Esophagus (tissue), 2 donors: ENCODE results near the gene CDK5RAP2. TPM values are rescaled to one million over a fixed set of nuclear protein-coding genes. Genes with fewer than 3 reads are reported as not detected.

Source experiments
- H3K27ac ChIP-seq, 2 donors: one replicate each; pipeline ENCODE4 v1.5.1; 2013; ENCODE audit warnings: low read depth in 2 of 2, mild to moderate bottlenecking in 2 of 2, inconsistent platforms in 1 of 2, low read length in 1 of 2, moderate library complexity in 1 of 2
- H3K27me3 ChIP-seq, 2 donors: one replicate each; pipeline ENCODE4 v1.6.1; 2013; ENCODE audit warnings: low read length in 2 of 2, control low read depth in 1 of 2, mild to moderate bottlenecking in 1 of 2; ENCODE audit not compliant: insufficient read depth in 2 of 2, control insufficient read depth in 1 of 2
- H3K36me3 ChIP-seq, 2 donors: one replicate each; pipeline ENCODE4 v1.6.1; 2013; ENCODE audit warnings: low read length in 1 of 2; ENCODE audit not compliant: control insufficient read depth in 2 of 2, insufficient read depth in 2 of 2
- H3K4me1 ChIP-seq, 2 donors: one replicate each; pipeline ENCODE4 v1.6.1; 2013; ENCODE audit warnings: low read length in 1 of 2; ENCODE audit not compliant: control insufficient read depth in 2 of 2, insufficient read depth in 2 of 2
- H3K4me3 ChIP-seq, 2 donors: one replicate each; pipeline ENCODE4 v1.5.1; 2013; ENCODE audit warnings: low read length in 2 of 2, mild to moderate bottlenecking in 2 of 2, low read depth in 1 of 2, moderate library complexity in 1 of 2
- H3K9me3 ChIP-seq, 2 donors: one replicate each; pipeline ENCODE4 v1.6.1; 2013; ENCODE audit warnings: mild to moderate bottlenecking in 2 of 2, low read depth in 1 of 2, low read length in 1 of 2, moderate library complexity in 1 of 2; ENCODE audit not compliant: control insufficient read depth in 2 of 2, insufficient read depth in 1 of 2
- WGBS, 2 donors: extraction: QIAGEN DNeasy Blood & Tissue Kit; methylation state at CpG; one replicate each; pipeline ENCODE4 v1.1.7; 2013; 5-methylcytosine and 5-hydroxymethylcytosine counted together
- polyA plus RNA-seq, 2 donors: library from polyadenylated mRNA; stranded (reverse); fragments of 200-250 nt; gene quantifications; one replicate each; pipeline ENCODE4 v1.2.3, GENCODE V29; 2013
- donor health status: healthy with polysubstance abuse.
- donor health status: Bipolar disorder and iron deficiency.

Gene CDK5RAP2
- polyA plus RNA-seq, 2 donors: 18.6 to 20.4 TPM

GRCh38 chr9:120410925-120411501 lies 169.0 kb downstream of the CDK5RAP2 start:
- H3K4me3 ChIP-seq: no peak overlapping the region
- WGBS, 2 donors: 75 to 82% methylated on average over 3 of the region's 3 CpGs
- H3K27me3 ChIP-seq: no peaks in the 10 kb centered on the region
- H3K27ac ChIP-seq: no peak overlapping the region
- H3K36me3 ChIP-seq: peaks cover 16 to 44% of the 10 kb centered on the region in 2 donors
- H3K9me3 ChIP-seq: no peaks in the 10 kb centered on the region
- no peaks in the 10 kb centered on the region for H3K4me1 ChIP-seq

GRCh38 chr9:120408680-120409258 lies 171.2 kb downstream of the CDK5RAP2 start:
- H3K9me3 ChIP-seq: no peaks in the 10 kb centered on the region
- H3K27ac ChIP-seq: no peak overlapping the region
- 96 to 97% methylated on average over 14 of the region's 14 CpGs for WGBS, 2 donors
- H3K4me3 ChIP-seq: no peak overlapping the region
- no peaks in the 10 kb centered on the region for H3K27me3 ChIP-seq
- no peaks in the 10 kb centered on the region for H3K4me1 ChIP-seq
- peaks cover 21 to 53% of the 10 kb centered on the region in 2 donors for H3K36me3 ChIP-seq

- H3K27ac ChIP-seq: no peak overlapping the region
- no peak overlapping the region for H3K4me3 ChIP-seq
- H3K27me3 ChIP-seq: no peaks in the 10 kb centered on the region
- no peaks in the 10 kb centered on the region for H3K4me1 ChIP-seq
- 98 to 99% methylated on average over 2 of the region's 2 CpGs for WGBS, 2 donors
- H3K36me3 ChIP-seq: peaks cover 27 to 59% of the 10 kb centered on the region in 2 donors
- H3K9me3 ChIP-seq: no peaks in the 10 kb centered on the region
These were observed 174.1 kb downstream of the CDK5RAP2 start for GRCh38 chr9:120405860-120406259.

DNA sequence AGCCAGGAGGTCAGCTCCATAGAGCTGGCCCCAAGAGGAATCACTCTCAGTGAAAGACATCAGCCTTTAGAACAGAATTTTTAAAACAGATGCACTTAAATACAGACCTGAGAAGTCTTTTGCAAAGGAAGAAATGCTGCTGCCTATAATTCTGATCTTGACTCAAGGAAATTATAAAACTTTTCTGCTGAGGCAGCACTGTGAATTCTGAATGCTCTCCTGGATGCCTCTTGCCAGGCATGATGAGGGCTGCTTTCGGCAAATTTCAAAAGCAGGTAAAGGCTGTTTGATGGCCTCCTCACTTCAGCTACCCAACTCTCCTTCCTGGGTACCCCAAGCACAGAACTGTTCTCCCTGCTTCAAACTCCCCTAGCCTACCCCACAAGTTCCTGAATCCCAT lies 174.8 kb downstream of the CDK5RAP2 start:
- no peaks in the 10 kb centered on the region for H3K27me3 ChIP-seq
- peaks cover 27 to 59% of the 10 kb centered on the region in 2 donors for H3K36me3 ChIP-seq
- no peak overlapping the region for H3K27ac ChIP-seq
- no peaks in the 10 kb centered on the region for H3K4me1 ChIP-seq
- H3K4me3 ChIP-seq: no peak overlapping the region
- H3K9me3 ChIP-seq: no peaks in the 10 kb centered on the region
- 99 to 100% methylated on average over 1 of the region's 1 CpG for WGBS, 2 donors

DNA sequence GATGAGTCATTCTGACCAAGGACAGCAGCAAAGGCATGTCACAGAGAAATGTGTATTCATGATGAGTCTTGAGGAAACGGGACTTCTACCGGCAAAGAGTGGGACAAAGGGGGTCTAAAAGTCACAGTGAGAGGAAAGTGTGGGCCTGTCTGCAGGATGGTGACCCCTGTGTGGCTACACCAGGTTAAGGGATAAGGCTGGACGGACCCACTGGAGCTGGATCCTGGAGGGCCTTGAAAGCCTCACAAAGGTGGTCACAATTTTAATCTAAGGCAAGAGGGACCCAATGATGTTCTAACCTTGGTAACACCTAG lies 176.5 kb downstream of the CDK5RAP2 start:
- Histone ChIP-seq H3K9me3 (no peaks in the 10 kb centered on the region), H3K27me3 (no peaks in the 10 kb centered on the region), H3K4me3 (no peak overlapping the region), H3K27ac (peak overlapping the region in 1 of 2 donors; percentile 51), H3K4me1 (no peaks in the 10 kb centered on the region), H3K36me3 (peaks cover 26 to 57% of the 10 kb centered on the region in 2 donors)
- 60 to 75% methylated on average over 3 of the region's 3 CpGs for WGBS, 2 donors

GRCh38 chr9:120402741-120403542 lies 177.0 kb downstream of the CDK5RAP2 start:
- H3K36me3 ChIP-seq: peaks cover 26 to 51% of the 10 kb centered on the region in 2 donors
- H3K4me1 ChIP-seq: no peaks in the 10 kb centered on the region
- no peaks in the 10 kb centered on the region for H3K9me3 ChIP-seq
- no peak overlapping the region for H3K4me3 ChIP-seq
- 89 to 90% methylated on average over 13 of the region's 13 CpGs for whole genome bisulfite sequencing, 2 donors
- H3K27ac ChIP-seq: no peak overlapping the region
- H3K27me3 ChIP-seq: no peaks in the 10 kb centered on the region

DNA sequence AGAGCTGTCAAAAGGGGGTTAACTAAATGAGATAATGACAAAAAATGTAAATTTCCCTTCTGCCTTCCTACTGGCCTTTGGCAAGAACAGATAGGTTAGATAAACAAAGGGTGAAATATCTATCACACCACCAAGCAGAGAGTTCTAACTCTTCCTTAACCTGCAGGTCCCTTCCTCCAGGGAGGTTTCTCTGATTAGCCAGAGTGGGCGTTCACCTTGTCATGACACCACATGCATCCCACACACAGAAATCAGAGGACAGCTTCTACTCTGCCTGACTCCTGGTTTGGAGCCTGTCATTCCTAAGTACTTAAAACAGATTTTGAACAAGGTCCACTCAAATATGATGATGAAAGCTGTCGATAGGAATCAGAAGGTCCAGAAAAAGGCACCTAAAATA lies 180.0 kb downstream of the CDK5RAP2 start:
- Histone ChIP-seq H3K27ac (no peak overlapping the region), H3K36me3 (peaks cover 21 to 41% of the 10 kb centered on the region in 2 donors), H3K9me3 (no peaks in the 10 kb centered on the region), H3K4me1 (no peaks in the 10 kb centered on the region), H3K4me3 (no peak overlapping the region), H3K27me3 (no peaks in the 10 kb centered on the region)
- WGBS, 2 donors: 94 to 98% methylated on average over 2 of the region's 2 CpGs

DNA sequence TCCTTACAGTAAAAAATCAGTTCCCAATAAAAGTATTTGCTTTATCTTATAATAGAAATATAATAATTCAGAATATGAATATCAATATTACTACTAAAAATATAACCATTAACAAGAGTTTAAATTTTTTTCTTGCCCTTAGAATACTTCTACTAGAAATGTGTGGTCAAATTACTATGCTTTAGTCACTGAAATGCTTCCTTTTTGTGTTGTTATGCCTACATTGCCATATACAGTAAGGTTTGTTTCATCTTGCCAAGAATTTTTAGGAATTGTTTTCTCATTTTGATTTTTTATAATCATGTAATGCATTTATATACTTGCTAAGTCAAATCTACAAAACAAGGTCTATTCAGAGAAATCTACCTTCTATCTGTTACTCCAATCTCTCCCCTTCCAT lies 181.7 kb downstream of the CDK5RAP2 start:
- peaks cover 27 to 35% of the 10 kb centered on the region in 2 donors for H3K36me3 ChIP-seq
- no peaks in the 10 kb centered on the region for H3K9me3 ChIP-seq
- no peak overlapping the region for H3K4me3 ChIP-seq
- H3K27ac ChIP-seq: no peak overlapping the region
- H3K4me1 ChIP-seq: no peaks in the 10 kb centered on the region
- H3K27me3 ChIP-seq: no peaks in the 10 kb centered on the region

- H3K27me3 ChIP-seq: no peaks in the 10 kb centered on the region
- 100% methylated on average over 1 of the region's 1 CpG for WGBS, 2 donors
- no peak overlapping the region for H3K4me3 ChIP-seq
- no peak overlapping the region for H3K27ac ChIP-seq
- H3K36me3 ChIP-seq: peaks cover 23 to 36% of the 10 kb centered on the region in 2 donors
- no peaks in the 10 kb centered on the region for H3K9me3 ChIP-seq
- no peaks in the 10 kb centered on the region for H3K4me1 ChIP-seq
These were observed 182.5 kb downstream of the CDK5RAP2 start for GRCh38 chr9:120397453-120397852.
